ENCODE measurements around the gene LIME1. TPM values are rescaled to one million over a fixed set of nuclear protein-coding genes. Genes with fewer than 3 reads are reported as not detected.

The LIME1 gene
- total and polyA plus RNA-seq, 5 donors, result 2.1 to 2.9 (median 2.7) TPM

- WGBS, result 75% methylated on average over 30 of the region's 30 CpGs
- DNase-seq, result peak in 2 of 3 donors; percentile 67 to 76
- ATAC-seq, result no peak
- intact Hi-C loops (cut with DNase I), result no loop called here
- H3K9me3 ChIP-seq (ENCODE audit: control insufficient read depth, low read length), result no peaks in the 10 kb centered on the region
- H3K4me3 ChIP-seq (ENCODE audit: low read length), result no peak overlapping the region
- H3K27me3 ChIP-seq (ENCODE audit: control insufficient read depth, insufficient read depth), result no peaks in the 10 kb centered on the region
- peaks cover 5% of the 10 kb centered on the region for H3K4me1 ChIP-seq (ENCODE audit: control insufficient read depth, insufficient read depth, low read length)
- peak overlapping the region; percentile 83 for H3K27ac ChIP-seq (ENCODE audit: low read length)
Measured at GRCh38 chr20:63741676-63742380, 5.4 kb downstream of the LIME1 start.

GRCh38 chr20:63742381-63743024, 6.0 kb downstream of the LIME1 start:
- no peaks in the 10 kb centered on the region for H3K9me3 ChIP-seq (ENCODE audit: control insufficient read depth, low read length)
- no peaks in the 10 kb centered on the region for H3K27me3 ChIP-seq (ENCODE audit: control insufficient read depth, insufficient read depth)
- no peak overlapping the region for H3K4me3 ChIP-seq (ENCODE audit: low read length)
- no peak for ATAC-seq
- no peak overlapping the region for H3K27ac ChIP-seq (ENCODE audit: low read length)
- intact Hi-C loops (cut with DNase I), result no loop called here
- peak in 2 of 3 donors; percentile 66 to 71 for DNase-seq
- H3K4me1 ChIP-seq (ENCODE audit: control insufficient read depth, insufficient read depth, low read length), result peaks cover 5% of the 10 kb centered on the region
- WGBS, result 82% methylated on average over 37 of the region's 37 CpGs

DNA sequence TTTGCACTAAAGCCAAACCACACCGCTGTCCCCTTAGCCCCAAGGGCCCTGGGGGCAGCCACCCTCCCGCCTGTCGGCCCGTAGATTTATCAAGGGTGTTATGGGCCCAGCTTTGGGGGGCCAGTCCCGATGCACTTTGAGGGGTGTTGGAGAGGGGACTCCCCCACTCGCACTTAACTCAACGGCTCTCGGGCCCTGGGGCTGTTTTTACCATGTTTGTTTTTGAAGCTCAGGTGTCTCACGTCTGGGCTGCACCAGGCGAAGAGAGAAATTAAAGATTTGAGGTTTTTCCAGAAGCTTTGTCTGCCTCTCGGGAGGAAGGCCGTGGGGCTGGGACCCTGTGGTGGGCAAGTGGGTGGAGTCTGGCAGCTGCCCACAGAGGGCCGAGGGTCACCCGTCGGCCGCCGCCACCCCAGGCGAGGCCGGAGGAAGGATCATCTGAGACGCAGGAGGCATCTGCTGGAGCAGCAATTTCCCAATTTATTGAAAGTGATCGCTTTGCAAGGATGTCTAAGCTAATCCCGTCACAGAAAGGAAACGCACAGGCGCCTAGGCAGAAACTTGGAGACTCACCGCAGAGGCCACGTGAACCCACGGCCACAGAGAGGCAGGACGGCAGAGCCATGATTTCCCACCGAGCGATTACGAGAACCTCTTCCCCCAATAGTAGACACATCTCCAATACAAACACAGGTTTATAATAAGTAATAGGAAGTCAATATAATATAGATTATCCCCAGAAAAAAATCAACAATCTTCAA, 6.9 kb downstream of the LIME1 start:
- no peaks in the 10 kb centered on the region for H3K9me3 ChIP-seq (ENCODE audit: control insufficient read depth, low read length)
- H3K27me3 ChIP-seq (ENCODE audit: control insufficient read depth, insufficient read depth), result no peaks in the 10 kb centered on the region
- intact Hi-C loops (cut with DNase I), result no loop called here
- DNase-seq (peak in 1 of 3 donors; percentile 39), ATAC-seq (no peak)
- H3K27ac ChIP-seq (ENCODE audit: low read length), result no peak overlapping the region
- H3K4me3 ChIP-seq (ENCODE audit: low read length), result no peak overlapping the region
- 84% methylated on average over 31 of the region's 31 CpGs for WGBS
- H3K4me1 ChIP-seq (ENCODE audit: control insufficient read depth, insufficient read depth, low read length), result peaks cover 5% of the 10 kb centered on the region

DNA sequence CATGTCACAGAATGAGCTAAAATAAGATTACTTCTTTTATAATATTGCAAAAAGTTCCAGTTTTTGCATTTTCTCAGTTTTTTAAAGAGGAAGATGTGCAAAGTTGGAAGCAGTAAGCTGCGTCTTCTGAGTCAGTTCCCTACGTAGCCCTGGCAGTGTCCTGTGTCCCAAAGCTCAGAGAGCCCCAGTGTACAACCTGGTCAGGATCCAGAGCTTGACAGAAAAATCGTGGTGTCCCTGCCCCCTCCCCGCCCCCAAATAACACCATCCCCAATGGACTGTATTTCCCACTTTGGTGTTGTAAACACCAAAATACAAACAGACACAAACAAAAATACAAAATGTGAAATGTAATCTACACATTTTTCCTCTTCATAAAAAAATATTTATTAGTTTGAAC, 7.7 kb downstream of the LIME1 start:
- Histone ChIP-seq H3K4me1 (ENCODE audit: control insufficient read depth, insufficient read depth, low read length) (peaks cover 5% of the 10 kb centered on the region), H3K27me3 (ENCODE audit: control insufficient read depth, insufficient read depth) (no peaks in the 10 kb centered on the region), H3K27ac (ENCODE audit: low read length) (no peak overlapping the region), H3K4me3 (ENCODE audit: low read length) (no peak overlapping the region), H3K9me3 (ENCODE audit: control insufficient read depth, low read length) (no peaks in the 10 kb centered on the region)
- DNase-seq, result no peak
- 70% methylated on average over 4 of the region's 4 CpGs for WGBS
- intact Hi-C loops (cut with DNase I), result no loop called here
- ATAC-seq, result no peak

GRCh38 chr20:63744574-63745423, 8.3 kb downstream of the LIME1 start:
- Histone ChIP-seq H3K4me3 (ENCODE audit: low read length) (no peak overlapping the region), H3K9me3 (ENCODE audit: control insufficient read depth, low read length) (no peaks in the 10 kb centered on the region), H3K27me3 (ENCODE audit: control insufficient read depth, insufficient read depth) (no peaks in the 10 kb centered on the region), H3K4me1 (ENCODE audit: control insufficient read depth, insufficient read depth, low read length) (peaks cover 5% of the 10 kb centered on the region), H3K27ac (ENCODE audit: low read length) (no peak overlapping the region)
- DNase-seq, result peak in 1 of 3 donors; percentile 47
- 77% methylated on average over 25 of the region's 25 CpGs for WGBS
- intact Hi-C loops (cut with DNase I), result no loop called here
- no peak for ATAC-seq

DNA sequence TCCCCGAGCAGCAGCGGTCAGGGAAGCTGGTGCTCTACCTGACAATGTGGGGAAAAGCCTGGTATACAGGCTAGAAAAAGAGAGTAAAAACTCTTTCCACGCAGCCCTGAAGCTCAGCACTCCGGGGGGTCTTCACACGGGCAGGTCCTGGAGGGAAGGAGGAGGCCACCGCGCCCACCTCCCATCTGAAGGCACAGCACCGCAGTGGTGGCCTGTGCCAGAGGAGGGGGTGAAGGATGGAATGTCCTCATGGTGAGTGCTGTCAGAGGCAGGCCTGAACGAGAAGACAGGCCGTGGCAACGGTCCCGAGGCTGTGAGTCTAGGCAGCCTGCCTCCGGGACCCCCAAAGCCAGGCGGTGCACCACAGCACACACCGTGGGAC, 9.0 kb downstream of the LIME1 start:
- peak in 1 of 3 donors; percentile 43 for DNase-seq
- H3K4me3 ChIP-seq (ENCODE audit: low read length), result no peak overlapping the region
- no peaks in the 10 kb centered on the region for H3K27me3 ChIP-seq (ENCODE audit: control insufficient read depth, insufficient read depth)
- intact Hi-C loops (cut with DNase I), result no loop called here
- no peak for ATAC-seq
- H3K4me1 ChIP-seq (ENCODE audit: control insufficient read depth, insufficient read depth, low read length), result peaks cover 5% of the 10 kb centered on the region
- H3K27ac ChIP-seq (ENCODE audit: low read length), result no peak overlapping the region
- WGBS, result 74% methylated on average over 15 of the region's 15 CpGs
- no peaks in the 10 kb centered on the region for H3K9me3 ChIP-seq (ENCODE audit: control insufficient read depth, low read length)

DNA sequence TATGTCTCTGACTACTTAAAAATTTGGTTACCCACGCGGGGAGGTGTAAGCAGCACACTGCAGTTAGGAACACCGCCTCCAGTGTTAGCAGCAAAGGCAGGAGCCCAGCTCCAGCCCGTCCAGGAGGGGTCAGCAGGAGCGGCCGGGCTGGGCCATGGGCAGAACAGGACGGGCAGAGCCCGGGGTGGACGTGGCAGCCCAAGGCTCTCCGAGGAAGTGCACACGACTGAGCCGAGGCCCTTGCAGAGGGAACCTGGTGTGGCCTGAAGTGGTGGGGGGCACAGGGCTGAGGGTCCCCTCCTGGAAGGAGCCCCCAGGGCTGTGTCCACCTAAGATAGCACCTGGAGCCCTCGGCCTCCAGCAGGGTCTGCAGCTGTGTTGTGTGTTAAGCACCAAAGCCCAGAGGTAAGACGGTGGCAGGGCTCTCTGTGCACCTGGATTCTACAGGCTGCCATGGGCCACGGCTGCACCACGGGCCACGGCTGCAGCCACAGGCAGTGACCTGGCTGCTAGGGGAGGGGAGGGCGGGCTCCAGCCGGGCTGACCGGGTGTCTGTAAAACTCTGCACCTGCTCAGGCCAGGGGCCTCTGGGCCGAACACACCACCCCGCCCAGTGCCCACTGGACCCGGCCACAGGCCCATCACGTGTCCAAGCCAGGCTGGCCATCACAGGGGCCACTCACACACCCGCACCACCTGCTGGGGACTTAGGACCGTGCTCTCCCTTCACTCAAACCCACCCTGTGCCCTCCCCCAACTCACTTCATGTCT, 9.7 kb downstream of the LIME1 start:
- WGBS, result 90% methylated on average over 26 of the region's 26 CpGs
- intact Hi-C loops (cut with DNase I), result no loop called here
- no peaks in the 10 kb centered on the region for H3K9me3 ChIP-seq (ENCODE audit: control insufficient read depth, low read length)
- no peaks in the 10 kb centered on the region for H3K27me3 ChIP-seq (ENCODE audit: control insufficient read depth, insufficient read depth)
- peak in 1 of 3 donors; percentile 64 for DNase-seq
- H3K27ac ChIP-seq (ENCODE audit: low read length), result no peak overlapping the region
- no peak overlapping the region for H3K4me3 ChIP-seq (ENCODE audit: low read length)
- peaks cover 5% of the 10 kb centered on the region for H3K4me1 ChIP-seq (ENCODE audit: control insufficient read depth, insufficient read depth, low read length)
- no peak for ATAC-seq

- DNase-seq (peak in 1 of 3 donors; percentile 59), ATAC-seq (no peak)
- no peak overlapping the region for H3K4me3 ChIP-seq (ENCODE audit: low read length)
- no peak overlapping the region for H3K27ac ChIP-seq (ENCODE audit: low read length)
- intact Hi-C loops (cut with DNase I), result no loop called here
- H3K9me3 ChIP-seq (ENCODE audit: control insufficient read depth, low read length), result no peaks in the 10 kb centered on the region
- H3K4me1 ChIP-seq (ENCODE audit: control insufficient read depth, insufficient read depth, low read length), result no peaks in the 10 kb centered on the region
- no peaks in the 10 kb centered on the region for H3K27me3 ChIP-seq (ENCODE audit: control insufficient read depth, insufficient read depth)
- 93% methylated on average over 47 of the region's 47 CpGs for WGBS
Measured at GRCh38 chr20:63746751-63747315, 10.4 kb downstream of the LIME1 start.

DNA sequence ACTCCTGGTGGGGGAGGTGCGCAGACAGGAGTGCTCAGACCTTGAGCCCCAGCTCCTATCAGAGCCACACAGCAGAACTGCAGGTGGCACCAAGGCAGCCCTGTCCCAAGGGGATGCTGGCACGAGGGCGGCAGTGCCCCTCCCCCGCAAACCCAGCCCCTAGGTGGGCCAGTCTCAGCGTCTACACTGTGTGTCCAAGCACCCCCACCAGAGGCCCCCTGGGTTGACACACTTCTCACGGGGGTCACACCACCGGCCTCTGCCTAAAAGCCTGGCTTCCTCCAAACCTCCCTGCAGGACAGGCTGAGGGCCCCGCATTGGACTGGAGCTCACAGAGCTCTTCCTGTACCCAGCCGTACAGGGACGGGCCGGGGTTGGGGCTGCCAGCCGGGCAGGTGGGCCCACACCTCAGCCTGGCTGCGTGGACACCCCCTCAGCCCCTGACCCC, 11.2 kb downstream of the LIME1 start:
- DNase-seq (peak in 2 of 3 donors; percentile 58 to 62), ATAC-seq (no peak)
- no peaks in the 10 kb centered on the region for H3K27me3 ChIP-seq (ENCODE audit: control insufficient read depth, insufficient read depth)
- WGBS, result 77% methylated on average over 13 of the region's 13 CpGs
- no peaks in the 10 kb centered on the region for H3K4me1 ChIP-seq (ENCODE audit: control insufficient read depth, insufficient read depth, low read length)
- no peak overlapping the region for H3K27ac ChIP-seq (ENCODE audit: low read length)
- H3K9me3 ChIP-seq (ENCODE audit: control insufficient read depth, low read length), result no peaks in the 10 kb centered on the region
- intact Hi-C loops (cut with DNase I), result no loop called here
- no peak overlapping the region for H3K4me3 ChIP-seq (ENCODE audit: low read length)
